ENCODE results near the gene PPRC1.

The PPRC1 gene

GRCh38 chr10:102123223-102123622, 9.6 kb upstream of the PPRC1 start:
- TF ChIP-seq POLR2A (IDR thresholded peaks at IDR 0.05; ENCODE audit: low read length) = no peak
- no peak for TF ChIP-seq GATA1 (IDR thresholded peaks at IDR 0.05; ENCODE audit: low read depth, low read length)
- DNase-seq = no peak

- TF ChIP-seq GATA1 (IDR thresholded peaks at IDR 0.05; ENCODE audit: low read depth, low read length) = no peak
- no peak for TF ChIP-seq POLR2A (IDR thresholded peaks at IDR 0.05; ENCODE audit: low read length)
- no peak for DNase-seq
Observed at GRCh38 chr10:102131286-102132170, 1.3 kb upstream of the PPRC1 start.

- no peak for DNase-seq
- TF ChIP-seq GATA1 (IDR thresholded peaks at IDR 0.05; ENCODE audit: low read depth, low read length) (no peak), POLR2A (IDR thresholded peaks at IDR 0.05; ENCODE audit: low read length) (no peak)
Observed at GRCh38 chr10:102132193-102132562, 662 bp upstream of the PPRC1 start.

DNA sequence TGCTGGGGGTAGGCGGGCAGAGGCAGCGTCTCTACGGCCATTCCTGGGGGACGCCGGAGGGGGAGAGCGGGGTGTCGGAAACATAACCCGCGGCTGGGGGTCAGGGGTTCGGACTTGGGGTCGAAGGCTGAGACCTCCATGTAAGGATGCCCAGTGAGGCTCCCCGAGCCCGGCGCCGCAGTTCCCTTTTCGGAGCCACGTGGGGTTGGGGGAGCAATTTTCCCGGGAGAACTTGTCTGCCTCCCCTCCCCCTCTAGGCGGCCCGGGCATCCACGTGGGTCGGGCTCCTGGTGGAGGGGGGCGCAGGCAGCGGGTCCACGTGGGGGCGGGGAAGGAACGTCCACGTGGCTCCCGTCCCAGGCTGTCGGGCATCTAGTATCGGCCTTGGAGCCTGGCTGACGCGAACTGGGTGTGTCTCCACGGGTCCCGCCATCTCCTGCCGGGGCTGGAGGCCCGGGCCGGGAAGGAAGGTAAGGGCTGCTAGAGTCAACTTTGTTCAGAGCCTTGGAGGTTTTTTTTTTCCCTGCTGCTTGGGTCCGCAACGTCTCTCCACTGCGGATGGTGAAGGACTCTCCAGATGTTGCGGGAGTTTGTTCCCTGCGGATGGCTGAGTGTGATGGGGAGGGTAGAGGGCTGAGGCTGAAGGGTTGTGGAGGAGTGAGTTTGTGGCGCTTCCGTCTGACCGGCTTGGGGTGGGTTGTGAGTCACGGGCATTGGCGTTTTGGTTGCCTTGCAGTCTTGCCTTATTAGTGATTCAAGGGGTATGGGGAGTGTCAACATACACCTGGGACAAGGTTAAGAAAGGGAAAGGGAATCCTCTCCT, 744 bp downstream of the PPRC1 start:
- TF ChIP-seq POLR2A (IDR thresholded peaks at IDR 0.05; ENCODE audit: low read length) (no peak), GATA1 (IDR thresholded peaks at IDR 0.05; ENCODE audit: low read depth, low read length) (no peak)
- DNase-seq = peak; percentile 82 to 84

DNA sequence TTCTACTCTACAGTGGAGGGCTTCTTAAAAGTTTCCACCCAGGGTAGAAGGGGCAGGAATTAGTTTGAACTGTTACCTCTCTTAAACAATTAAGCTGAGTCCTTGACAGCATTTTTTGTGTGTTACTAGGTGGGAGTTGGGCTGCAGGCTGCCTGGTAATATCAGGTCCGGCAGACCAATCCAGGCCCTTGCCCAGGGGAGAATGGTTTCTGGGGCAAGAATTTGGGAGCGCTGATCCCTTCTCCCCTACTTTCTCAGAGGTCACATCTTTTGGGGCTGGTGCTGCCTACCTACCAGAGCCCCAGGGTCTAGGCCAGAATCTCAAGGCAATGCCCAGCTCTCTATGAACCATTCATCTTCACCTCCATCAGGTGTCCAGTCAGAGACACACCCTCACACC, 1.6 kb downstream of the PPRC1 start:
- no peak for TF ChIP-seq GATA1 (IDR thresholded peaks at IDR 0.05; ENCODE audit: low read depth, low read length)
- TF ChIP-seq POLR2A (IDR thresholded peaks at IDR 0.05; ENCODE audit: low read length) = no peak
- no peak for DNase-seq

GRCh38 chr10:102135956-102136526, 3.2 kb downstream of the PPRC1 start:
- TF ChIP-seq GATA1 (IDR thresholded peaks at IDR 0.05; ENCODE audit: low read depth, low read length) (no peak), POLR2A (IDR thresholded peaks at IDR 0.05; ENCODE audit: low read length) (no peak)
- no peak for DNase-seq

DNA sequence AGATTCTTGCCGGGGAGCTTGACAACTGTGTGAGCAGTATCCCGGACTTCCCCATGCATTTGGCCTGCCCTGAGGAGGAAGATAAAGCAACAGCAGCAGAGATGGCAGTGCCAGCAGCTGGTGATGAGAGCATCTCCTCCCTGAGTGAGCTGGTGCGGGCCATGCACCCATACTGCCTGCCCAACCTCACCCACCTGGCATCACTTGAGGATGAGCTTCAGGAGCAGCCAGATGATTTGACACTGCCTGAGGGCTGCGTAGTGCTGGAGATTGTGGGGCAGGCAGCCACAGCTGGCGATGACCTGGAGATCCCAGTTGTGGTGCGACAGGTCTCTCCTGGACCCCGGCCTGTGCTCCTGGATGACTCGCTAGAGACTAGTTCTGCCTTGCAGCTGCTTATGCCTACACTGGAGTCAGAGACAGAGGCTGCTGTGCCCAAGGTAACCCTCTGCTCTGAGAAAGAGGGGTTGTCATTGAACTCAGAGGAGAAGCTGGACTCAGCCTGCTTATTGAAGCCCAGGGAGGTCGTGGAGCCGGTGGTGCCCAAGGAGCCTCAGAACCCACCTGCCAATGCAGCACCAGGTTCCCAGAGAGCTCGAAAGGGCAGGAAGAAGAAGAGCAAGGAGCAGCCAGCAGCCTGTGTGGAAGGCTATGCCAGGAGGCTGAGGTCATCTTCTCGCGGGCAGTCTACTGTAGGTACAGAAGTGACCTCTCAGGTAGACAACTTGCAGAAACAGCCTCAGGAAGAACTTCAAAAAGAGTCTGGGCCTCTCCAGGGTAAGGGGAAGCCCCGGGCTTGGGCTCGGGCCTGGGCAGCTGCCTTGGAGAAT, 6.7 kb downstream of the PPRC1 start:
- TF ChIP-seq GATA1 (IDR thresholded peaks at IDR 0.05; ENCODE audit: low read depth, low read length) (no peak), POLR2A (IDR thresholded peaks at IDR 0.05; ENCODE audit: low read length) (no peak)
- no peak for DNase-seq

- DNase-seq = no peak
Observed at GRCh38 chr10:102140218-102140617, 7.4 kb downstream of the PPRC1 start.

GRCh38 chr10:102140913-102141540, 8.2 kb downstream of the PPRC1 start:
- TF ChIP-seq GATA1 (IDR thresholded peaks at IDR 0.05; ENCODE audit: low read depth, low read length) (no peak), POLR2A (IDR thresholded peaks at IDR 0.05; ENCODE audit: low read length) (no peak)
- DNase-seq = no peak

More at GRCh38 chr10:102140218-102140617, 7.4 kb downstream of the PPRC1 start:
- no peak for TF ChIP-seq POLR2A (IDR thresholded peaks at IDR 0.05; ENCODE audit: low read length)
- TF ChIP-seq GATA1 (IDR thresholded peaks at IDR 0.05; ENCODE audit: low read depth, low read length) = no peak

GRCh38 chr10:102141583-102142107, 8.8 kb downstream of the PPRC1 start:
- TF ChIP-seq GATA1 (IDR thresholded peaks at IDR 0.05; ENCODE audit: low read depth, low read length) = no peak
- TF ChIP-seq POLR2A (IDR thresholded peaks at IDR 0.05; ENCODE audit: low read length) = no peak
- DNase-seq = no peak

GRCh38 chr10:102146971-102147428, 14.2 kb downstream of the PPRC1 start:
- no peak for DNase-seq
- TF ChIP-seq POLR2A (IDR thresholded peaks at IDR 0.05; ENCODE audit: low read length) = no peak
- no peak for TF ChIP-seq GATA1 (IDR thresholded peaks at IDR 0.05; ENCODE audit: low read depth, low read length)

GRCh38 chr10:102147561-102147960, 14.7 kb downstream of the PPRC1 start:
- no peak for TF ChIP-seq POLR2A (IDR thresholded peaks at IDR 0.05; ENCODE audit: low read length)
- TF ChIP-seq GATA1 (IDR thresholded peaks at IDR 0.05; ENCODE audit: low read depth, low read length) = no peak
- no peak for DNase-seq

DNA sequence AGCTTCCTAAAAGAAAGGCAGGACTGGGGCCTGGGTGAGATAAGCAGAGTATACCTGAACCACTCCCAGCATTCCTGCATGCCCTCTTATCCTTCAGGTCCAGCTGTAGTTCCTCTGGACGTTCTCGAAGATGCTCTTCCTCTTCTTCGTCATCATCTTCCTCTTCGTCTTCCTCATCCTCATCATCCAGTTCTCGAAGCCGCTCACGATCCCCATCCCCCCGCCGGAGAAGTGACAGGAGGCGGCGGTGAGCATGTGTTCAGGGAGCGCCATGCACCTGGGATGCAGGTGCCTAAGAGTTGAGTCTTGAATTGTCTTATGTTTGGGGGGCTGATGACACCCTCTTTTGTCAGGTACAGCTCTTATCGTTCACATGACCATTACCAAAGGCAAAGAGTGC, 15.4 kb downstream of the PPRC1 start:
- TF ChIP-seq POLR2A (IDR thresholded peaks at IDR 0.05; ENCODE audit: low read length) (no peak), GATA1 (IDR thresholded peaks at IDR 0.05; ENCODE audit: low read depth, low read length) (no peak)
- DNase-seq = no peak
